NOMO-1 (cell line): ENCODE results near the gene LAMB2.

Experiments
- DNase-seq, 2 experiments: peaks; one replicate each; lab custom pipeline; 2025; ENCODE audit not compliant: unreplicated experiment in 2 of 2; lab: John Stamatoyannopoulos, UW

Gene LAMB2

DNA sequence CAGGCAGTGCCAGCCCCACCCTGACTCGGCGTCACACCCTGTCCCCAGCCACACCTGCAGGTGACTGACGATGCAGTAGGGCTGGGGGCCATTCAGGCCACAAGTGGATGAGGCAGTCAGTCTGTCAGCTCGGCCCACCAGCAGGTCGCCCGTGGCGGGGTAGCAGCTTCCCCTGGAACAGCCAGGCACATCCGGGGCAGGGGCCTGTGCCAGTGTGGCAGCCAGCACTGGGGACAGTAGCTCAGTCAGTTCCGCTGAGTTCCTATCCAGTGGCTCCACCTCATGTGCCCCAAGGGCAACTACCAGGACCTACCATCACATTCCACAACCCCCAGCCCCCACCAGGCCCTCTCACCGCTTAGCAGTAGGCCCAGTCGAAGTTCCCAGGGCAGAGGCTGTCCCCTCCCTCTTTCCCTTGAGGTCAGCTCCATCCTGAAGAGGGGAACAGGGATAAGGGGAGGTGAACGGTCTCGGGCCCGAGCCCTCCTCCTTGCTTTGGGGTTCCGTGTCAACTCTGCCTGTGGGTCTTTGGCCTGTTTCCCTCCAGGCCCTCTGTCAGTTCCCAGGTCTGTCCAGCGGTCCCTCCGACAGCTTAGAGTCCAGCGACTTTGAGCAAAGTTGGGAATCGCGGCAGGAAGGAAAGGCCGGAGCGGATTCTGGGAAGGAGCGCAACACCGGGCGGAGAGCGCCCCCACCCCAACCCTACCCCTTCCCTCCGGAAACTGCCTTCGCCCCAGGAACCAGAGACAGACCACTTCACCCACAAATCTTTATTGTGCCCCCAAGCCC, at the start of gene LAMB2:
Gene LAMB2 (minus strand): TSS at position 614 of the 789 bp plus-strand sequence. CDS start 183 bp downstream, at position 431.
- no peak for DNase-seq

GRCh38 chr3:49181351-49181750, 48.5 kb upstream of the LAMB2 start:
- DNase-seq = no peak

GRCh38 chr3:49180116-49180515, 47.3 kb upstream of the LAMB2 start:
- DNase-seq = no peak

GRCh38 chr3:49177073-49177472, 44.2 kb upstream of the LAMB2 start:
- DNase-seq = no peak

- DNase-seq = no peak
Measured at GRCh38 chr3:49175530-49175929, 42.7 kb upstream of the LAMB2 start.

DNA sequence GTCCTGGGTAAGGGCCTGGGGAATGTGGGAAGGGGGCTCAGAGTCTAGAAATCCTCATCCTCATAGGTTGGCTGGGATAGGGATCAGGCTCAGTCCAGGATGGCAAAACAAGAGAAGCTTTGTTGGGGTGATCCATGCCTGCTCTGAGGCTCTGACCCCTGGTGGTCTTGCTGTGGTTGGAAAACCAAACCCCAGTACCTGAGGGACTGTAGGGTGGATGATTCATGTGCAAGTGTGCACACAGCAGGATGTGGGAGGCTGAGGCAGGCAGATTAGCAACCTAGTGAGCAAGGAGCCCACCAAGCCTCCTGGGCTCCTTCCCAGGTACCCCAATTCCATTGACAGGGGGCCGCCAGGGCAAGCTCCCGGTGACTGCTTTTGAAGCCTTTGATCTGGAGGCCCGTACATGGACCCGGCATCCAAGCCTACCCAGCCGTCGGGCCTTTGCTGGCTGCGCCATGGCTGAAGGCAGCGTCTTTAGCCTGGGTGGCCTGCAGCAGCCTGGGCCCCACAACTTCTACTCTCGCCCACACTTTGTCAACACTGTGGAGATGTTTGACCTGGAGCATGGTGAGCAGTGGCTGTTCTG, 41.6 kb upstream of the LAMB2 start:
- DNase-seq = no peak

DNA sequence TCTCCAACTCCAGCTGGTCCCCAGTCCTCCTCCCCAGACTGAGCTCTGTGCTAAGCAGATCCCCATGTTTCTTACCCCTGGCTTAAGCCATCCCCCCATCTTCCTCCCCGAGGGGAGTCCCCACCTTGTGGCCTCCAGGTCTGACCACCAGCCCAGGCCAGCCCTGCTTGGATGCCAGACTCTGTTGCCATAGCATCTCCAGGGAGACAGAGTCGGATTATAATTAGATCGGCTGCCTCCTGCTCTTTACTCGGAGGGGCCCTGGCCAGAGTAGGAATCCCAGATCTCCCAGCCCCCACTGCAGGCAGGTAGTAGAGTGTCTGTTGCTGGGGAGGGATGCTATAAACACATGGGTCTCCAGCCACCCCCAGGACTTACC, 40.9 kb upstream of the LAMB2 start:
- no peak for DNase-seq

DNA sequence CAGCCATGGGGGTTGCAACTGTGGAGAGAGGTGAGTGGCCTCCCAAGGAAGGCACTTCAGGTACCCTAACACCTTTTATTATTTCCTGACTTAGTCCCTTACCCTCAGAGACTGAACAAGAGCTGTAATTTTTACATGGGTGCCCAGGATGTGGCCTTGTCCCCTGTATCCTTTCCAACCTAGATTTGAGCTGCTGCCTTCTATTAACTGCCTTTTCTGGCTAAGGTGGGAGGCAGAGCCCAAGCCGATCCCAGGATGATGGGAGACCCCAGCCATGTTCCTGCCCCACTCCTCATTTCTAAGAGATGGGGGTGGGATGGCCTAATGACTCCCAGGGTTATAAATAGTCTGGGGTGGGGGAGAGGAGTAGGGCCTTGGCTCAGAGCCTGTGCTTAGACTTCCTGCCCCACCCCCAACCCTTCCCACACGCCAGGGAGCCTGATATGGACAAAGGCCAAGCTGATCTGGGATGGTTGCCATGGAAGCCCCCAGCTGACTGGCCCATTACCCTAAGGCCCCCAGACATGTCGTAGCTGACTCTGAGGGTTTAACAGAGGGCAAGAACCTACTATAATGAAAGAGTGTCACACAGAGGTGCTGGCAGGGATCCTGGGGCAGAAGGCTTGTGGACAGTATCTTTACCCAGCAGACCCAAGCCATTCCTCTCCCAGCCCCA, 40.4 kb upstream of the LAMB2 start:
- no peak for DNase-seq

- DNase-seq = no peak
Measured at GRCh38 chr3:49172551-49173041, 39.7 kb upstream of the LAMB2 start.

- DNase-seq = no peak
Measured at GRCh38 chr3:49171775-49172500, 39.1 kb upstream of the LAMB2 start.

- peak; percentile 46 to 68 for DNase-seq
Measured at GRCh38 chr3:49171119-49171774, 38.4 kb upstream of the LAMB2 start, which contains the start of gene KLHDC8B. Gene KLHDC8B (plus strand): TSS chr3:49171598. CDS start chr3:49172770, 1,172 bp downstream.

DNA sequence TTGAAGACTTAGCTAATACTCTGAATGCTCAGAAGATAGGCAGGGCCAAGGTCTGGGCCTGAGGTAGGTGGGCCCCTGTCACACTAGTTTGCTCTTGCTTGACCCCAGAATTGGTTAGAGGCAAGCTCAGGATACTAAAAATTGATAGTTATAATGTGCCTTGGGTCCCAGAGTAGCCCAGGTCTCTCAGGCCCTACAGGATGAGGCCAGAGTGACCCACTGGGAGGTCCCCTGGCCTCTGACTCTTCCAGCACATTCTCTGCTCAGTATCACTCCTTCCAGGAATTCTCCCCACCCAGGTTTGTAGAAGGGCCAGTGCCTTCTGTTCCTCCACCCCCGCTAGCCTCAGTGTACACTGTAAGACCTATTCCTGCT, 37.9 kb upstream of the LAMB2 start:
- DNase-seq = no peak

GRCh38 chr3:49166752-49167556, 34.1 kb upstream of the LAMB2 start:
- no peak for DNase-seq

GRCh38 chr3:49165771-49166751, 33.2 kb upstream of the LAMB2 start, which contains the start of gene CCDC71:
Gene CCDC71 (minus strand): TSS chr3:49166331. CDS start chr3:49164208, 2,123 bp downstream.
- DNase-seq = peak; percentile 65 to 70

GRCh38 chr3:49164983-49165720, 32.3 kb upstream of the LAMB2 start:
- DNase-seq = no peak

DNA sequence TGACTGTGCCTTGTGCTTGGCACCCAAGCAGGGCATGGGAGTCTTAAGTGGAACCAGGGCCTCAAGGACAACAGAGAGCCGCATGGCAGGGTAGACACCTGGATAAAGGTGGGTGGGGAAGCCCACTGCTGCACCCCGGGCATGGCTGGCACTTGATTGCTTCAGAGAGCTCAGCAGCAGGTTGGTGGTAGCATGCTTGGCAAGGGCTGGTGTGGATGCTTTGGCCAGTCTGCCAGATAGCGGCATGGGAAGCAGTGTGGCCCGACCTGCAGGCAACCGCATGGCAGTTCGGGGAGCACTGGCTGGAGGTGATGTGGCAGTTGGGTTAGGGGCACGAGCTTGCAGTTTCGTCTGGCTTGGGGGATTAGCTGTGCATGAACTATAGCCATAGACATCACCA, 30.8 kb upstream of the LAMB2 start:
- DNase-seq = no peak

- DNase-seq = no peak
Measured at GRCh38 chr3:49162751-49163419, 30.0 kb upstream of the LAMB2 start.
